Measurements from ENCODE around the gene FSIP2. TPM values are rescaled to one million over a fixed set of nuclear protein-coding genes. Genes with fewer than 3 reads are reported as not detected.

The FSIP2 gene
- total and polyA plus RNA-seq, 2 of the 13 experiments (the other 11 are each of a cell fraction or from before 2014, with no cell fraction given) = 0.01 to 0.07 TPM

GRCh38 chr2:185785851-185786473 is 47.4 kb downstream of the FSIP2 start (continued):
- TF ChIP-seq ZNF431 (CRISPR knock-in tag; IDR thresholded peaks at IDR 0.05; ENCODE audit: borderline replicate concordance, low read depth) (no peak), ZNF773 (CRISPR knock-in tag; IDR thresholded peaks at IDR 0.05; ENCODE audit: borderline replicate concordance) (no peak), BRF2 (CRISPR knock-in tag; IDR thresholded peaks at IDR 0.05) (no peak)

- no peaks in the 10 kb centered on the region for H3K9me3 ChIP-seq (ENCODE audit: low read length)
- H3K79me2 ChIP-seq (ENCODE audit: insufficient read depth, low read length) = no peaks in the 10 kb centered on the region
- in situ Hi-C loops (cut with HindIII; ENCODE audit: extremely low pct_ligation_motif_present, low pct_unique_long_range_greater_than_20kb) (no loop called here), intact Hi-C loops (cut with micrococcal nuclease; ENCODE audit: unreplicated experiment) (no loop called here)
- H3K4me1 ChIP-seq (ENCODE audit: insufficient read depth, low read length) = peaks cover 4% of the 10 kb centered on the region
- H3K4me2 ChIP-seq (ENCODE audit: low read depth, low read length) = no peak overlapping the region
- ChIA-PET POLR2A (no interaction called here), CTCF (ENCODE audit: low intra/inter-chr PET ratio, low total read pairs) (no interaction called here)
- WGBS (ENCODE audit: low lambda C conversion rate) = 98% methylated on average over 2 of the region's 2 CpGs
- no peak overlapping the region for H3K9ac ChIP-seq (ENCODE audit: insufficient read depth, low read depth, low read length)
- ATAC-seq (no peak), FAIRE-seq (no peak), DNase-seq (ENCODE audit: low spot score) (no peak)
- no peak overlapping the region for H2AFZ ChIP-seq (ENCODE audit: low read length)
- no peak overlapping the region for H3K4me3 ChIP-seq (replicated peaks in 1 of 3; ENCODE audit: insufficient read depth in 1 of 3, low read depth in 2 of 3, low read length in 3 of 3)
- TF ChIP-seq ZNF562 (CRISPR knock-in tag; IDR thresholded peaks at IDR 0.05; ENCODE audit: borderline replicate concordance) = no peak
- TF ChIP-seq HES4 (CRISPR knock-in tag; IDR thresholded peaks at IDR 0.05; ENCODE audit: borderline replicate concordance) = no peak
- TF ChIP-seq HNRNPH1 (optimal IDR thresholded peaks at IDR 0.05; ENCODE audit: low read depth, low read length) = no peak
- no peak for TF ChIP-seq ZNF883 (CRISPR knock-in tag; IDR thresholded peaks at IDR 0.05; ENCODE audit: not compliant biosample characterization)
- TF ChIP-seq MZF1 (CRISPR knock-in tag; IDR thresholded peaks at IDR 0.05; ENCODE audit: borderline replicate concordance) = no peak
- no peak for TF ChIP-seq ZNF275 (CRISPR knock-in tag; IDR thresholded peaks at IDR 0.05; ENCODE audit: borderline replicate concordance)
- TF ChIP-seq FUBP1 (CRISPR knock-in tag; IDR thresholded peaks at IDR 0.05; ENCODE audit: borderline replicate concordance) = no peak
- TF ChIP-seq IKZF4 (CRISPR knock-in tag; IDR thresholded peaks at IDR 0.05; ENCODE audit: borderline replicate concordance, low read depth, not compliant biosample characterization) = no peak
- no peak for TF ChIP-seq ARNTL (CRISPR knock-in tag; IDR thresholded peaks at IDR 0.05)
- TF ChIP-seq ZNF274 (CRISPR knock-in tag; IDR thresholded peaks at IDR 0.05) = no peak
- no peaks in the 10 kb centered on the region for H3K36me3 ChIP-seq (replicated peaks in 1 of 2; ENCODE audit: control insufficient read depth in 1 of 2, insufficient read depth in 2 of 2, low read length in 2 of 2)
- no peak overlapping the region for H3K27ac ChIP-seq (ENCODE audit: extremely low read length, insufficient read depth, low read length)
- no peaks in the 10 kb centered on the region for H4K20me1 ChIP-seq (ENCODE audit: insufficient read depth, low read length)
- BruUV-seq (replicated peaks) = no TSS peak
- no peaks in the 10 kb centered on the region for H3K27me3 ChIP-seq (ENCODE audit: control insufficient read depth in 1 of 2, insufficient read depth in 2 of 2, low read length in 2 of 2)
Observed at GRCh38 chr2:185787227-185788145, 48.9 kb downstream of the FSIP2 start.
